ENCODE measurements around the gene KCNQ1.

DNA sequence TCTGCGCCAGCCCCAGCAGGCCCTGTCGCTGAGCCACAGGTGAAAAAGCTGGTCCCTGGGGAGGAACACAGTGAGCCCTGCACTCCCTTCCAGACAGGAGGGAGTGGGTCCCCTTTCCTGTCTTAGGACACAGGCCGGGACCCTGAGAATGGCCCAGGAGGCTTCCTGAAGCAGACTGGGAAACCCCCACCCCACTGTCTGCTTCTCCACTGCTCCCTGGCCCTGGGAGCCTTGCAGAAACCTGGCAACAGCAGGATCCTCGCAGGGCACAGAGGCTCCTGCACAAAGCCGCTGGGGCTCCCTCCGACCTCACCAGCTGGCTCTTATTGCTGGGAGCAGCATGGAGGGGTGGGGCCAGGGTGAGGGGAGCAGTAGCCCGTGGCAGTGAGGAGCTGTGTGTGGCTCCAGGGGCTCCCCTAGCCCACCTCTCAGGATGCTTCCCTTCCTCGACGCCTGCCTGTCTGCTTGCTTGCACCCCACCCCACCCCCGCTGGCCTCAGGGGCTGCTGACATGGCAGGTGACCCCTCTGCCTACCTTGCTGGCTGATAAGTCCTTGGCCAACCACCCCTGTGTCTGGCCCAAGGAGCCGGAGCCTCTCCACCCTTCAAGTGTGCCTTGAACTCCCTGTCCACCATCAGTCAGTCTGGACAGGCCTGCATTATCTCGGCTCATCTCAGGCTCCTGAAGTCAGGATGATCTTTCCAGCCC is 327.1 kb downstream of the KCNQ1 start:
- TF ChIP-seq, protein P1, sequence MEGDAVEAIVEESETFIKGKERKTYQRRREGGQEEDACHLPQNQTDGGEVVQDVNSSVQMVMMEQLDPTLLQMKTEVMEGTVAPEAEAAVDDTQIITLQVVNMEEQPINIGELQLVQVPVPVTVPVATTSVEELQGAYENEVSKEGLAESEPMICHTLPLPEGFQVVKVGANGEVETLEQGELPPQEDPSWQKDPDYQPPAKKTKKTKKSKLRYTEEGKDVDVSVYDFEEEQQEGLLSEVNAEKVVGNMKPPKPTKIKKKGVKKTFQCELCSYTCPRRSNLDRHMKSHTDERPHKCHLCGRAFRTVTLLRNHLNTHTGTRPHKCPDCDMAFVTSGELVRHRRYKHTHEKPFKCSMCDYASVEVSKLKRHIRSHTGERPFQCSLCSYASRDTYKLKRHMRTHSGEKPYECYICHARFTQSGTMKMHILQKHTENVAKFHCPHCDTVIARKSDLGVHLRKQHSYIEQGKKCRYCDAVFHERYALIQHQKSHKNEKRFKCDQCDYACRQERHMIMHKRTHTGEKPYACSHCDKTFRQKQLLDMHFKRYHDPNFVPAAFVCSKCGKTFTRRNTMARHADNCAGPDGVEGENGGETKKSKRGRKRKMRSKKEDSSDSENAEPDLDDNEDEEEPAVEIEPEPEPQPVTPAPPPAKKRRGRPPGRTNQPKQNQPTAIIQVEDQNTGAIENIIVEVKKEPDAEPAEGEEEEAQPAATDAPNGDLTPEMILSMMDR (IDR thresholded peaks at IDR 0.05) = no peak
- TF ChIP-seq EP300 (IDR thresholded peaks at IDR 0.05) = no peak
- no peak for TF ChIP-seq POLR2A (IDR thresholded peaks at IDR 0.05)
